ENCODE data around the gene PLEKHG5.

Gene PLEKHG5

DNA sequence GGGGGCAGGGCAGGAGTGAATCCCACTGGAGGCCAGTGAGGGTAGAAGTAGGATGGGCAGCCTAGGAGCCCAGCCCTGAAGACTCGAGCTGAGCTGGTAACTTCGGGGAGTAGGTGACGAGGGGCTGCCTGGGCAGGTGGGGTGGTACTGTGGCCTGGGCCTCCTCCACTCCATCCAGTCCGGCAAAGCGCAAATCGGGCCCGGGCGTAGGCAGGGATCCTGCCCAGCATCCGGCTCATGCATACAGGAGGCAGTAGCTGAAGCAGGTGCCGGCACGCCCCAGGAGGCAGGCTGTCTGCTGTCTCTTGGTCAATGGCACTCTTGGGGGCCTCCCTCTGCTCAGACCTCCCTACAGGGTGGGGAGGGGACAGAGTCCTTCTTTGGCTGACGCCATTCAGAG is 24.2 kb downstream of the PLEKHG5 start:
- Histone ChIP-seq H3K4me1 (no peaks in the 10 kb centered on the region), H3K27ac (no peak overlapping the region), H3K4me3 (no peak overlapping the region), H3K36me3 (peaks cover 0 to 49% (median 36%) of the 10 kb centered on the region in 3 donors), H3K27me3 (peaks cover 0 to 51% of the 10 kb centered on the region in 2 donors), H3K9me3 (no peaks in the 10 kb centered on the region)
- intact Hi-C loops (cut with DNase I; ENCODE audit: low total_unique reads), result no loop called here
- DNase-seq, result no peak
- TF ChIP-seq CTCF (IDR thresholded peaks at IDR 0.05), result no peak

DNA sequence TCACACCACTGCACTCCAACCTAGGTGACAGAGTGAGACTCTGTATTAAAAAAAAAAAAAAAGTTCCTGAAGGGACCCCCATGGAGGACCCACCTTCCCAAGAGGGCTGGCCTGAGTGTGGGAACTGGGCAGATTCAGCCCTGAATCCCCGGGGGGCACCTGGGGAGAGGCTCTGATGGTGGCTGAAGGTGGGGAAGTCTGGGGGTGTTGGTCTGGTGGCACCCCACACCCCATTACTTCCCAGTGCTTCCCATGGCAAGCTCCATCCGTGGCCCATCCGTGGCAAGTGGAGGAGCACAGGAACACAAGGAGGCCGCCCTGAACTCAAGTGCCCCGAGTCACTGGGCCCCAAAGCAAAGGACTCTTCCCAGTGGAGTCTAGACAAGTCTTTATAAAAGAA is 24.7 kb downstream of the PLEKHG5 start:
- no peak overlapping the region for H3K27ac ChIP-seq
- peaks cover 0 to 51% (median 34%) of the 10 kb centered on the region in 3 donors for H3K36me3 ChIP-seq
- peaks cover 0 to 56% of the 10 kb centered on the region in 2 donors for H3K27me3 ChIP-seq
- no peaks in the 10 kb centered on the region for H3K9me3 ChIP-seq
- H3K4me3 ChIP-seq, result no peak overlapping the region
- intact Hi-C loops (cut with DNase I; ENCODE audit: low total_unique reads), result no loop called here
- no peak for TF ChIP-seq CTCF (IDR thresholded peaks at IDR 0.05)
- no peaks in the 10 kb centered on the region for H3K4me1 ChIP-seq
- DNase-seq, result no peak

DNA sequence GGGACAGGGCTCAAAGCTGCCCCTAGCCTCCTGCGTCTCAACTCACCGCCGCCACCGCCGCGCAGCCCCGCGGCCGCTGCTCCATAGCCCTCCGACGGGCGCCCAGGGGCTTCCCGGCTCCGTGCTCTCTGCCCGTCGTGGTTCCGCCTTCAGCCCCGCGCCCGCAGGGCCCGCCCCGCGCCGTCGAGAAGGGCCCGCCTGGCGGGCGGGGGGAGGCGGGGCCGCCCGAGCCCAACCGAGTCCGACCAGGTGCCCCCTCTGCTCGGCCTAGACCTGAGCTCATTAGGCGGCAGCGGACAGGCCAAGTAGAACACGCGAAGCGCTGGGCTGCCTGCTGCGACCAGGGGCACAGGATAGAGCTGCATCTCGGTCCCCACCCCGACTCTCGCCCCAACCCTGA is 25.4 kb downstream of the PLEKHG5 start, which contains the start of gene TNFRSF25:
Gene TNFRSF25 (minus strand): TSS at position 151 of the 400 bp plus-strand sequence. CDS start 66 bp downstream, at position 85.
- peaks cover 0 to 52% (median 34%) of the 10 kb centered on the region in 3 donors for H3K36me3 ChIP-seq
- no peak for DNase-seq
- intact Hi-C loops (cut with DNase I; ENCODE audit: low total_unique reads), result no loop called here
- peaks cover 0 to 63% of the 10 kb centered on the region in 2 donors for H3K27me3 ChIP-seq
- H3K4me1 ChIP-seq, result no peaks in the 10 kb centered on the region
- no peak within 1 kb of the TSS for H3K4me3 ChIP-seq
- TF ChIP-seq CTCF (IDR thresholded peaks at IDR 0.05), result no peak
- H3K9me3 ChIP-seq, result no peaks in the 10 kb centered on the region
- no peak within 1 kb of the TSS for H3K27ac ChIP-seq

DNA sequence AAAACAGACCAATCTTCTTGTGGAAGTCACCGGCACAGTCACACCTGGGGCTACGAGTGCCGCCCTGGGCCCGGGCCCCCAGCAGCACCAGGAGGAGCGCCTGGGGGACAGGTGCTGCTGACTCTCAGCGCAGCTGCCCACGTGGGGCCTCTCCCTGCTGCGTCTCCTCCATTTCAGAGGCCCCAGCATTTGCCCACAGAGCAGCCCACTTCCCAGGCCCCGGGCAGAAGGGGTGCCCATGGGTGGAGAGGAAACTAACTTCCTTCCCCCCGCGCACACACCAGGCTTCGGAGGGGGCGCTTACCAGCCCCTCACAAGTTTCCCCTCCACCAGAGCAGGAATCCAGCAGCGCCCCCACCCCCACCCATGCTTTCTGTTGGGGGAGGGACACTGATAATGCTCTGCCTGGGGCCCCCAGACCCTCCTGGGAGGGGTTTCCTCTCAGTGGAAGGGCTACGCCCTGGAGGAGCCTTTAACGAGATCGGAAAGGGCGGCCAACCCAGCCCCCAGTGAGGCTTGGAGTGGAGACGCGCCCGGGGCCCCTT is 25.9 kb downstream of the PLEKHG5 start:
- Histone ChIP-seq H3K36me3 (peaks cover 0 to 47% (median 29%) of the 10 kb centered on the region in 3 donors), H3K27me3 (peaks cover 0 to 68% of the 10 kb centered on the region in 2 donors), H3K4me1 (peaks cover 0 to 4% (median 1%) of the 10 kb centered on the region in 4 donors), H3K4me3 (no peak overlapping the region), H3K27ac (no peak overlapping the region), H3K9me3 (no peaks in the 10 kb centered on the region)
- intact Hi-C loops (cut with DNase I; ENCODE audit: low total_unique reads), result no loop called here
- TF ChIP-seq CTCF (IDR thresholded peaks at IDR 0.05), result no peak
- no peak for DNase-seq

DNA sequence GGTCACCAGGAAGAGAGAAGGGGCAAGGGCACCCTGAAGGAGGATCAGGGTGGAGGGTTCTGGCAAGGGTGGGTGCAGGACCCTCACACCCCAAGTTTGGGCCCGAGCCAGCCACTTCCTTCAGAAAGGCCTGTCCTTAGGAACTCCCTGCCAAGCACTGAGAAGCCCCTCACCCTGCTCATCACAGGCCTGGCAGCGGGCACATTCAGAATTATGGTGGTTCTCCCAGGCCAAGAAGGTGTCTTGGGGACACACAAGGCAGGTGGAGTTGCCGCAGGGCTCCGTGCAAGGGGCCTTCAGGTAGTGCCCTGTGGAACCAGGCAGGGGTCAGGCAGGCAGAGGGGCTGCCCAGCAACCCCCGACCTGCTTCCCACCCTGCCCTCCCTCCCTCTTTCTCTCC is 26.6 kb downstream of the PLEKHG5 start:
- intact Hi-C loops (cut with DNase I; ENCODE audit: low total_unique reads), result no loop called here
- peaks cover 0 to 9% (median 3%) of the 10 kb centered on the region in 4 donors for H3K4me1 ChIP-seq
- TF ChIP-seq CTCF (IDR thresholded peaks at IDR 0.05), result no peak
- no peak for DNase-seq
- no peak overlapping the region for H3K27ac ChIP-seq
- H3K9me3 ChIP-seq, result no peaks in the 10 kb centered on the region
- peaks cover 0 to 41% (median 25%) of the 10 kb centered on the region in 3 donors for H3K36me3 ChIP-seq
- H3K27me3 ChIP-seq, result peaks cover 0 to 74% of the 10 kb centered on the region in 2 donors
- no peak overlapping the region for H3K4me3 ChIP-seq

DNA sequence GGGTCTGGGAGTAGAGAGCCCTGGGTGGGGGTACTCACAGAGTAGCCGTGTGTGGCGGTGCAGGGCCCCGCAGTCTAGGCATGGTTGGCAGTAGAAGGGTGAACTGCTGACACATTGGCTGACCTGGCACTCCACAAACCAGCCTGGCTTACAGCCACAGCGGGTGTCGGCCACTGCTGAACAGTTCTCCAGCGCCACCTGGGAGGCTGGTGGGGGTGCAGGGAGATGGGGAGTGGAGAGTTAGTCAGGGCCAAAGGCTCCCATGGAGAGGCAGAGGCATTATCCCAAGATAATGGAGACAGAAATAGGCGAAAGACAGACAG is 27.0 kb downstream of the PLEKHG5 start:
- Histone ChIP-seq H3K36me3 (peaks cover 0 to 37% (median 25%) of the 10 kb centered on the region in 3 donors), H3K4me1 (peaks cover 0 to 9% (median 3%) of the 10 kb centered on the region in 4 donors), H3K9me3 (no peaks in the 10 kb centered on the region), H3K27ac (no peak overlapping the region), H3K27me3 (peaks cover 0 to 79% of the 10 kb centered on the region in 2 donors), H3K4me3 (no peak overlapping the region)
- intact Hi-C loops (cut with DNase I; ENCODE audit: low total_unique reads), result no loop called here
- TF ChIP-seq CTCF (IDR thresholded peaks at IDR 0.05), result no peak
- DNase-seq, result no peak

Data from tibial artery (tissue), 4 donors.